Measurements from ENCODE around the gene ANKRD34C.

The ANKRD34C gene

GRCh38 chr15:79282371-79283251 is at the start of gene ANKRD34C:
Gene ANKRD34C (plus strand): TSS chr15:79282722. CDS start chr15:79293285, 10,563 bp downstream.
- no peak for DNase-seq

DNA sequence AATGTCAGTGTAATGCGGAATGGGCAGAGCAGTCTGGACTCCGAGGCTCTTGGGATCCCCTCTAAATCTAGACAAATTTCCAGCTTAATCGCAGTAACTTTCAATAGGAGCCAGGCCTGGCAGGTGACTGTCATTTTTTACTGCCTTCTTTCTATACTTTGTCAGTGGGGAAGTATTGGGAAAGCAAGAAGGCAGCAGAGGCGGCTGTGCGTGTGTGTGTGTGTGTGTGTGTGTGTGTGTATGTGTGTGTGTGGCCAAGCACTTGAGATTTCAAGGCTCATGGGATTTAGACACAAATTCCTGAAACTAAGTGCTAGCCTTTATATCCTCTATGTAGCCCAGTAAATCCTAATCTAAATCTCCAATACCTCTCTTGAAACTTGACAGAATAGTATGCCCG is 49.3 kb upstream of the ANKRD34C start:
- DNase-seq: no peak

- DNase-seq: no peak
These were observed 42.5 kb upstream of the ANKRD34C start for GRCh38 chr15:79240036-79240435.

DNA sequence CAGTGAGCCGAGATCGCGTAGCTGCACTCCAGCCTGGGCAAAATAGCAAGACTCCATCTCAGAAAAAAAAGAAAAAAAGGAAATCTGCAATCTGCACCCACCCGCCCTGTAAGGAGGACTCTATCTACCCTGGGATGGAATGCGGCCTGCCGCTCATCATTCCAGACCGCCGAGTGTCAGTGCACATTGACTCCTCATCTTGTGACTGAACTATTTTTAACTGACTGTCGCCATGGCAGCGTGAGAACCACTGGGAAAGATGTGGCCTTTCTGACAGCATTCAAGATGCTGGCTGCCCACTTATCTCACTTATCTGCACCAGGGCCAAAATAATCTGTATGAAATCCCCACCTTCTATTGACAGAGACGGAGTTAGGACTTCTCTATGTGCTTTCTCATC is 38.8 kb upstream of the ANKRD34C start:
- no peak for DNase-seq

- DNase-seq: no peak
These were observed 37.6 kb upstream of the ANKRD34C start for GRCh38 chr15:79244876-79245275.

- no peak for DNase-seq
These were observed 34.3 kb upstream of the ANKRD34C start for GRCh38 chr15:79248183-79248582.

GRCh38 chr15:79257454-79257853 is 25.1 kb upstream of the ANKRD34C start:
- no peak for DNase-seq

GRCh38 chr15:79261836-79262235 is 20.7 kb upstream of the ANKRD34C start:
- DNase-seq: no peak

DNA sequence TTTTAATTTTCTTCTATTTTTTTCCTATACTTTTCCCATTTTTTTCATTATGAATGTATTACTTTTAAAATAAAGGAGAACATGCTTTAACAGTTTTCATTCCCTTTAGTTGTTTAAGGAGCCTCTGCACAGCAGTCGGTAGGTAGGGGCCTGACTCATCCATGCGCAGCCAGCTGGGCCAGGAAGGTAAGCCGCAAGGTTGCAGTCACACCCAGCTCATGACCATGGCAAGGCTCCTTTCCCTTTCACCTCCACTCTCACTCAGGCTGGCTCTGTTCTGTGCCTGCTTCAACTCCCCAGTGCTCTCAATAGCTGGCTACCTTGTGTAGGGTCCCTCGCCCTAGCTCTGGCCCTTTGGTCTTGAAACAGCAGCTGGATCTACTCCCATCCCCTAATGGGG is 17.4 kb upstream of the ANKRD34C start:
- no peak for DNase-seq

DNA sequence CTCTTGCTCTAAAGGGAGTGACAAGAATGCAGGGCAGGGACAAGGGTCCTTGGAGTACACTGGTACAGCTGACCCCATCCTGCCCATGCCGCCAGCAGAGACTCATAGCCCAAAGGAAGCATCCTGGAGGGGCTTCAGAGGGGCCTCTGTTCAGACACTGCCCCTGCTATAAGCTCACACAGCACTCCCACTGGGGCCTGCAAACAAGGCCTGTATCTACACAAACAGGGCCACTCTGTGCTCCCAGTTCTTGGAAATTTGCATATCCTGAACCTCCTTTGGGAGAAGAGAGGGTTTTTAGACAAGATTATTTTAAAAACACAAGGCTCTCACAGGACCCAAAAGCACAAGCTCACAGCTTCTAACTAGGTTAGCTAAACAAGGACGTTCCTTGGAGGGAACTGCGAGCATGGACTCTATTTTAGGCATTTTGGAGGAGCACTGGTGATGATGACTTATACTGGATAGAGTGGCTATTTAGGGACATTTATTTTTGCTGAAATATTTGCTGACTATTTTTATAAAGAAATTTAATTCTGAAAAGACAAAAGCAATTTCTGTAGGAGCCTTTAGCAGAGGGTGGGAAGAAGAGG is 16.4 kb upstream of the ANKRD34C start:
- DNase-seq: no peak

DNA sequence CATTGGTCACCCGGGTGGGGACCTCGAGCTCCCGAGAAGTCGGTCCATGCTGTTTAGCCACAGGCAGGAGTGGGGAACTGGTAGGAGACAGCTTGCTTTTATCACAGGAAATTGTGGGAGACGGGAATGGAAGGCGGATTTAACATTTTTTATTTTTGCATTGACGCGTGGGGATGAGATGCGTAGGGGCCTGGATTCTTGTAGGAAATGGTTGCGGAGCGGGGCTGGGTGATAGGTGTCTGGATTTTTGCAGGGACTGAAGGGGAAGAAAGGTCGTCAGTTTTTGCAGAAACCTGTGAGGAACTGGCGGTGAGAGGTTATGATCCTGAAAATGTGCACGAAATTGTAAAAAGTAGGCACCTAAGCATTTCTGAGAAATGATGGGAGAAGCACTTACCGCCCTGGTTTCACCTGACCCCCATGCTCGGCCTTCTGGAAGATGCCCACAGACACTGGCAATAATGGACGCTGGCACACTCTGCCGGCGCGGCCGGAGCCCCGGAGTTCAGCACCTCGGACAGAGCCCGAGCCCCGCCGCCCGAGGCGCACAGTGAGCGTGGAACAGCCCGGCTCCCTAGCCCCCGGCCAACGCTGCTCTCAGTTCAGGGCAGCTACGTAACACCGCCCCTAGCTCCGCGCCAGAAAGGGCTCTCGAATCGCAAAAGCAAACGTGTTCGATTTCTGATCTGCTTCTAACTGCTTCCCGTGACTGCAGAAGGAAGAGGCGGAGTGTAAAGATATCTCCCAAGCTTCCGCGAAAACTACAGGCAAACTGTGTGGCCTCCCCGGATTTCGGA is 928 bp downstream of the ANKRD34C start:
- no peak for DNase-seq

DNA sequence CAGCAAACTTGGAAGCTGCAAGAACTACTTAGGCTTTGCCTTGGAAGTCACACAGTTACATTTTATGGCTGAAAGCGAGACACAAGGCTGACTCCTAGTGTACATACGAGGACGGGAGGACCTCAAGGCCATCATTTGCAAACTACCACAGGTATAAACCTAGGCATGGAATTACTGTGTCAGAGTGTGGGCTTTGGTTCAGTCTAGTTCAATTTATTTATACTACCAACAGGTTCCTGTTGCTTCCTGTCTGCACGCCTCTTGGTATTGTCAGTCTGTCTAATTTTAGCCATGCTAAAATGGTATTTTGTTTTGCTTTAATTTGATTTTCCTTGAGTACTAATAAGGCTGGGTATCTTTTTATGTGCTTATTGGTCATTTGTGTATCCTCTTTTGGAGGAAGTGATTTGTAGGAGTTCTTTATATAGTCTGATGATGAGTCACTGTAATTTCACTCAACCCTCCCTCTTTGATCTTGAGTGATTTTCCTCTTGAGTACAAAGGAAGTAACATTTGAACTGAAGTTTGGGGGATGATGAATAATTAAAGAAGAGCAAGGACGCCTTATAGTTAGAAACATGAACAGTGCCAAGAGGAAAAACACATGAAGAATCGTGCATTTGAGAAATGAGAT is 8.2 kb downstream of the ANKRD34C start:
- no peak for DNase-seq

DNA sequence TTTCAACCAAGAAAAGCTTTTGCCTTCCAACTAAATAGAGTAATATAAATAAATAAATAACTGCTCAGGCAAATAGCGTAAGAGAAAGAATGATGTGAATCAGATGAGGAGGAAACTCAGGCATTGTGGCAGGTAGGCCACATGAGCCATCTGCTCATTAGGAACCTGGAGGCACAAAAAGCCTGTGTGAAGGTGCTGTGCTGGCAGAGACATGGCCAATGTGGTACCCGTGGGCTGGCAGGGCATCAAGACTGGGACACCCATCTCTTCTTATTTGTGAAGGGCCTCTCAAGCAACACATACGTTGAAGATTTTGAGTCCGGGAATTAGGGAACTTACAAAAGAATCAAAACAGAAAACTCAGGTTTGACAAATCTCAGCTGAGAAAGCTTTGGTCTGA is 9.5 kb downstream of the ANKRD34C start:
- no peak for DNase-seq

DNA sequence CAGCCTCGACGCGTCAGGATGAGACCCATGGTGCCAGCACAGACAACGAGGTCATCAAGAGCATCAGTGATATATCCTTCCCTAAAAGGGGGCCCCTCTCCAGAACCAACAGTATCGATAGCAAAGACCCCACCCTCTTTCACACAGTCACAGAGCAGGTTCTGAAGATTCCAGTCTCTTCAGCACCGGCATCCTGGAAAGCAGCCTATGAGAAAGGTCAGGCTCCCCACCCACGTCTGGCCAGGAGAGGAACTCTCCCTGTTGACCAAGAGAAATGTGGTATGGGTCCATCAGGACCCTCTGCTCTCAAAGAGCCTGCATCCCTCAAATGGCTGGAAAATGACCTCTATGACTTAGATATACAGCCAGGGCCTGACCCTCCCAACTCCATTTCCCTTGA is 11.6 kb downstream of the ANKRD34C start:
- no peak for DNase-seq

GRCh38 chr15:79296583-79296982 is 14.1 kb downstream of the ANKRD34C start:
- DNase-seq: no peak

DNA sequence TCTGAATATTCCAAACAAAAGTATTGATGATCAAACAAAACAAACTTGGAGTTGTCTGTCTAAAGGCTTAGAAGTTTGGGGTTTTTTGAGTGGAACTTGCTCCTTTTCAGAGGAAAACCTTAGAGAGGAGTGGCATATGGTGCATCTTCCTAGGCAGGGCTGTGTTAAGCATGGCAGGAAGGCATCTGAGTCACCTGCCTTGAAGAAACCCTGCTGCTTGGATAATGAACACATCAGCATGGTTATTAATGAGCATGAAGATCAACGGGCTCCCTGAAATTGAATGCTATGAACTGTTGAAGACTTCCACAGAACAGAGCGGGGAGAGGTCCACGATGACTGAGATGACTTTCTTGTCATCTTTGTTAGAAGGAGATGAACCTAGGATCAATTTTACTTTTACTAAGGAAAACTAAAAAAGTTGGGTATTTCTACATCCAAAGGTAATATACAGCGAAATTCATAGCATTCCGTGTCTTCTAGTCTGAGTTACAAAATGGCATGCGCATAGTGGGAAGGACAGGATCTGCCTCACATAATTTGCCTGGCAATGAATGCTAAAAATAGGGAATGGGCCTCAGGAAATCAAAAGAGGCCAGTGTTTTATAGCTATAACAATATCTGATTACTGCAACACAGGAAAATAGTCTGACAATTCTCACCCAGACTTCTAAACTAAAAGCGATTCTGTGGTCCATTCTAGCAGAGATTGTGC is 16.8 kb downstream of the ANKRD34C start:
- no peak for DNase-seq

- no peak for DNase-seq
These were observed 17.3 kb downstream of the ANKRD34C start for GRCh38 chr15:79299841-79300235.

- no peak for DNase-seq
These were observed 24.7 kb downstream of the ANKRD34C start for GRCh38 chr15:79307251-79307650.

DNA sequence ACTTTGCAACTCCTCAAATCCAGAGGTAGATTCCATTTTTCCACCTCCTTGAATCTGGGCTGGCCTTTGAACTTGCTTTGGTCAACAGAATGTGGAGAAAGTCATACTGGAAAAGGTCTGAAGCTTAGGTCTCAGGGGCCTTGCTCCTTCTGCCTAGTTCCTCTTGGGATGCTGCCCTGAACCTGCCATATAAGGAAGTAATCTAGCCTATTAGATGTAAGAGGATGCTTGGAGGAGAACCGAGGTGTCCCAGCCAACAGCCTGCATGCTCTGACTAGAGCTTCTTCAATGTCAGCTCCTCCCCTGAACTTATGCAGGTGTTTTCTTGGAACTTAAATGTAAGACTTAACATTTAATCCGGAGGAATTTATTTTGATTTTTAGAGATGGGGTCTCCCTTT is 26.4 kb downstream of the ANKRD34C start:
- no peak for DNase-seq

GRCh38 chr15:79310612-79310984 is 28.1 kb downstream of the ANKRD34C start:
- DNase-seq: peak in 1 of 2 experiments; percentile 75

DNA sequence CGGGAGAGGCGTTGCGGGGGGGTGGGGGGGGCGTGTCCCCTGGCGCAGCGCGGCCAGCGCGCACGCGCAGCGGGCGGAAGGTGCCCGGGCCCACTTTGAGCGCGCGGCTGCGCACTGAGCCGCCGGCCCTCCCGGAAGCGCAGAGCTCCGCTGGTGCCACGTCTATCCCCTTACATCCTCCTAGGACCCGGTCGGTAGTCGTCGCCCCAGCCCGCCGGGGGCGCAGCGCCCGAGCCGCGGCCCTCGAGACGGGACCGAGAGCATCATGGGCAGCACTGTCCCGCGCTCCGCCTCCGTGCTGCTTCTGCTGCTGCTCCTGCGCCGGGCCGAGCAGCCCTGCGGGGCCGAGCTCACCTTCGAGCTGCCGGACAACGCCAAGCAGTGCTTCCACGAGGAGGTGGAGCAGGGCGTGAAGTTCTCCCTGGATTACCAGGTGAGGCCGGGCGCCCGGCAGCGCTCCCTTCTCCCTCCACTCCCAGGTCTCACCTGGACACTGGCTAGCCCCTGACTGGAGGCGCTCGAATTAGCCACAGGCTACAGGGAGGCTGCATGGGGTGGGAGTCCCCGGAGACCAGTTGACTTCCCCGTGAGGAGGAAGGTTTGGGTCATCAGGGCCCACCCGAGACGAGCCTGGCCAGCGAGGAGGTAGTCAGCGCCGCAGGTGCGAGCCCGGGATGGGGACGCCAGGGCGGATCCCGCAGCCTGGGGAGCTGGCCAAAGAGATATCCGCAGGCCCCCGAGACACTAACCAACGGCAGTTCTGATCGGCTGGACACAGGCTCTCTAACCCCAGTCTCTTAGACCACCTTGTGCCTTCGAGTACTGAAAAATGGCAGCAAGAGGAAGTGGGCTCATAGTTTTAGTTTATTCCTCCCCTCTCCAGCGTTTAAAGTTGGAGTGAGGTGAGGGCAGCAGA is 28.7 kb downstream of the ANKRD34C start, which contains the start of gene TMED3:
TMED3 (plus strand) TSS at position 128 of the 916 bp plus-strand sequence; CDS start at position 266, 138 bp downstream.
- DNase-seq: peak; percentile 79 to 87
